ENCODE results near the gene PARP1.

GRCh38 chr1:226404063-226404903 is 3.6 kb downstream of the PARP1 start:
- TF ChIP-seq CTCF (IDR thresholded peaks at IDR 0.05) (no peak), POLR2A (IDR thresholded peaks at IDR 0.05) (no peak)
